Measurements from ENCODE around the gene RNF41. TPM values are rescaled to one million over a fixed set of nuclear protein-coding genes. Genes with fewer than 3 reads are reported as not detected.

RNF41 gene
- total RNA-seq, 4 donors from 2014 or later, result 64.4 to 165 (median 109) TPM

- WGBS, result 87% methylated on average over 5 of the region's 5 CpGs
- H3K4me1 ChIP-seq, result peaks cover 0 to 36% (median 17%) of the 10 kb centered on the region in 4 donors
- H3K9me3 ChIP-seq, result no peaks in the 10 kb centered on the region
- no peak overlapping the region for H3K27ac ChIP-seq (replicated peaks in 1 of 4)
- no peak for DNase-seq (ENCODE audit: extremely low spot score)
- intact Hi-C loops (cut with DNase I), result no loop called here
- no peak overlapping the region for H3K4me3 ChIP-seq
- H3K36me3 ChIP-seq, result peaks cover 59 to 87% (median 81%) of the 10 kb centered on the region in 4 donors
- no peak for TF ChIP-seq EP300 (IDR thresholded peaks at IDR 0.05)
- TF ChIP-seq POLR2AphosphoS5 (IDR thresholded peaks at IDR 0.05), result no peak
- TF ChIP-seq POLR2A (IDR thresholded peaks at IDR 0.05; ENCODE audit: low read depth), result no peak
- no peak for TF ChIP-seq CTCF (IDR thresholded peaks at IDR 0.05)
- H3K27me3 ChIP-seq, result no peaks in the 10 kb centered on the region
Observed at GRCh38 chr12:56213878-56214277, 7.8 kb downstream of the RNF41 start.

DNA sequence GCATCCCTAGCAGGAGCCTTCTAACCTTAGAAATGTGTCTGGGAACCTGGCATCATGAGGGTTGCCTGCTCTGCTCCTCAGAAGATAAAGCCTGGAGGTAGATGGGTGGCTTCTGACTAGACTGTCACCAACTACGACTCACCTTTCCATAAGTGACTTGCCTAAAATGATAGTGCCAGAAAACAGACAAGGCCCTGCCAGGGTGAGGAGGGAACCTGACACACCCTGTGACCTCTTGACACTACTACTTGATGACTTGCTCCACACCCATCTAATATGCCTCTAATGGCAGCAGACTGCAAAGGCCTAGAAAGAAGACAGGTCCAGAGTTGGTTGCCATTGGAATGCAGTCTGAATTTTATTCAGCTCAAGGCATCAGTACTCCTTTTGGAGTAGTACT lies 9.4 kb downstream of the RNF41 start:
- H3K9me3 ChIP-seq, result no peaks in the 10 kb centered on the region
- intact Hi-C loops (cut with DNase I), result no loop called here
- H3K27me3 ChIP-seq, result no peaks in the 10 kb centered on the region
- no peak for DNase-seq (ENCODE audit: extremely low spot score)
- no peak overlapping the region for H3K27ac ChIP-seq (replicated peaks in 1 of 4)
- no peak for TF ChIP-seq CTCF (IDR thresholded peaks at IDR 0.05)
- no peak for TF ChIP-seq EP300 (IDR thresholded peaks at IDR 0.05)
- TF ChIP-seq POLR2AphosphoS5 (IDR thresholded peaks at IDR 0.05), result no peak
- TF ChIP-seq POLR2A (IDR thresholded peaks at IDR 0.05; ENCODE audit: low read depth), result no peak
- peaks cover 74 to 99% (median 96%) of the 10 kb centered on the region in 4 donors for H3K36me3 ChIP-seq
- peaks cover 0 to 21% (median 5%) of the 10 kb centered on the region in 4 donors for H3K4me1 ChIP-seq
- 78% methylated on average over 1 of the region's 1 CpG for WGBS
- H3K4me3 ChIP-seq, result no peak overlapping the region

- Histone ChIP-seq H3K27me3 (no peaks in the 10 kb centered on the region), H3K36me3 (peaks cover 66 to 91% (median 90%) of the 10 kb centered on the region in 4 donors), H3K4me1 (peaks cover 0 to 6% (median 3%) of the 10 kb centered on the region in 4 donors), H3K9me3 (no peaks in the 10 kb centered on the region), H3K4me3 (no peak overlapping the region), H3K27ac (replicated peaks in 1 of 4) (no peak overlapping the region)
- WGBS, result 86% methylated on average over 6 of the region's 6 CpGs
- no peak for DNase-seq (ENCODE audit: extremely low spot score)
- TF ChIP-seq EP300 (IDR thresholded peaks at IDR 0.05), result no peak
- TF ChIP-seq CTCF (IDR thresholded peaks at IDR 0.05), result no peak
- TF ChIP-seq POLR2AphosphoS5 (IDR thresholded peaks at IDR 0.05), result no peak
- TF ChIP-seq POLR2A (IDR thresholded peaks at IDR 0.05; ENCODE audit: low read depth), result no peak
- intact Hi-C loops (cut with DNase I), result no loop called here
Observed at GRCh38 chr12:56208006-56208405, 13.7 kb downstream of the RNF41 start.

DNA sequence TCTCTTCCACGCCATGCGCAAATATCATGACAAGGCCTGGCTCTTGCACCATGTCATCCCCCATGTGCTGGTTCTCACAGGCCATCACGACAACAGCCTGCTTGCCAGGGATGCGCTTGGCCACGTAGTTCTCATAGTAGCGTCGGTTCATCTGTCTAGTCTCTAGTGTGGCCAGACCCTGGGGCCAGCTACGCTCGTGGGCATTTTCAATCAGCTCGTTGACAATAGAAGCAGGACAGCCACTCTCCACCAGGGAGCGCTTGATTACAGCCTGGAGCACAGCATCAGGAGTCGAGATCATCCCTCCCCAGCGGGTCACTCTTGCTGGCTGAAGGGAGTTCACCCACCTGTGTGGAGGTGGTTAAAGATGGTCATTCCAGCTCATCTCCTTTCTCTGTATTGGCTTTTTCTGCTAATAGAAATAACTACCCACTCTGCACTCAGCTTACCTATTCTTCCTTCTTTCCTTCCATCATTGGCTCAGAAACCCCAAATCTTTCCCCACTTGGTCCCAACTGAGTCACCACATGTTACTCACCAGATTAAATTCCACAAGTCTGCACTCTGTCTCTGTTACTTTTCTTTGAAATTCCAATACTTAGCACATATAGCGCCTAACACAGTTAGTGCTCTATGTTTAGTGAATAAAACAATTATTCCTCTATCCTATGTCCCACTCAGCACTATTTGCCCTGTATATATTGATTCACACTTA lies 15.1 kb downstream of the RNF41 start:
- Histone ChIP-seq H3K27me3 (no peaks in the 10 kb centered on the region), H3K4me1 (peaks cover 0 to 12% (median 4%) of the 10 kb centered on the region in 4 donors), H3K4me3 (no peak overlapping the region), H3K36me3 (peaks cover 53 to 77% (median 76%) of the 10 kb centered on the region in 4 donors), H3K9me3 (no peaks in the 10 kb centered on the region), H3K27ac (replicated peaks in 1 of 4) (peak overlapping the region; percentile 16 to 55 (median 28))
- TF ChIP-seq CTCF (IDR thresholded peaks at IDR 0.05) (peak; percentile 58 to 71 (median 62)), POLR2A (IDR thresholded peaks at IDR 0.05; ENCODE audit: low read depth) (no peak), POLR2AphosphoS5 (IDR thresholded peaks at IDR 0.05) (peak; percentile 40 to 49), EP300 (IDR thresholded peaks at IDR 0.05) (no peak)
- DNase-seq (ENCODE audit: extremely low spot score), result no peak
- WGBS, result 54% methylated on average over 14 of the region's 14 CpGs
- intact Hi-C loops (cut with DNase I), result loop anchor here (2.0 kb wide), 1 partner anchor 18 kb away; the partner anchor contains the start of gene NABP2
